Hepatocyte (in vitro differentiated cells): Measurements from ENCODE around the gene APAF1. TPM values are rescaled to one million over a fixed set of nuclear protein-coding genes. Genes with fewer than 3 reads are reported as not detected.

ENCODE experiments used
- DNase-seq: peaks from one replicate; pipeline ENCODE4 v3.0.0-alpha.2; 2016; ENCODE audit warnings: low spot score
- H2AFZ ChIP-seq: fragments of 200-600 bp; sonication (generic); 2 replicates; pipeline ENCODE4 v1.6.0; 2016; ENCODE audit warnings: antibody characterized with exemption, mild to moderate bottlenecking
- H3K27ac ChIP-seq: fragments of 200-600 bp; sonication (generic); 2 replicates; pipeline ENCODE4 v1.5.1; 2016; ENCODE audit warnings: mild to moderate bottlenecking
- H3K27me3 ChIP-seq: fragments of 200-600 bp; sonication (generic); 2 replicates; pipeline ENCODE4 v1.6.1; 2016
- H3K36me3 ChIP-seq: fragments of 200-600 bp; sonication (generic); replicated peaks from 2 replicates; pipeline ENCODE4 v1.5.1; 2016; ENCODE audit warnings: low read depth; ENCODE audit not compliant: insufficient read depth
- H3K4me1 ChIP-seq: fragments of 200-600 bp; sonication (generic); 2 replicates; pipeline ENCODE4 v1.5.1; 2016; ENCODE audit warnings: mild to moderate bottlenecking, moderate library complexity; ENCODE audit not compliant: insufficient read depth
- H3K4me2 ChIP-seq: fragments of 200-600 bp; sonication (generic); 2 replicates; pipeline ENCODE4 v1.6.0; 2016
- H3K4me3 ChIP-seq: fragments of 200-600 bp; sonication (generic); 2 replicates; pipeline ENCODE4 v1.5.1; 2016; ENCODE audit warnings: mild to moderate bottlenecking
- H3K79me2 ChIP-seq: fragments of 200-600 bp; sonication (generic); 2 replicates; pipeline ENCODE4 v1.6.0; 2017; ENCODE audit warnings: mild to moderate bottlenecking
- H3K9me2 ChIP-seq: fragments of 200-600 bp; sonication (generic); replicated peaks from 2 replicates; pipeline ENCODE4 v1.6.0; 2017; ENCODE audit warnings: mild to moderate bottlenecking; ENCODE audit not compliant: insufficient read depth
- H3K9me3 ChIP-seq: fragments of 200-600 bp; sonication (generic); 2 replicates; pipeline ENCODE4 v1.5.1; 2016; ENCODE audit warnings: low read depth, mild to moderate bottlenecking
- H4K20me1 ChIP-seq: fragments of 200-600 bp; sonication (generic); 2 replicates; pipeline ENCODE4 v1.6.0; 2016; ENCODE audit warnings: mild to moderate bottlenecking; ENCODE audit not compliant: insufficient read depth, poor library complexity, severe bottlenecking
- CTCF ChIP-seq: fragments of 200-600 bp; sonication (generic); IDR thresholded peaks from 2 replicates; pipeline ENCODE4 v1.5.1; 2016; ENCODE audit warnings: antibody characterized with exemption, mild to moderate bottlenecking; ENCODE audit not compliant: poor library complexity
- EZH2 ChIP-seq: fragments of 200-600 bp; sonication (generic); IDR thresholded peaks from 2 replicates; pipeline ENCODE4 v1.6.1; 2016; ENCODE audit warnings: antibody characterized with exemption, mild to moderate bottlenecking, borderline replicate concordance
- EZH2phosphoT487 ChIP-seq: fragments of 200-600 bp; sonication (generic); IDR thresholded peaks from one replicate; pipeline ENCODE4 v1.6.1; 2018; ENCODE audit warnings: antibody characterized with exemption, mild to moderate bottlenecking, low read depth, moderate library complexity; ENCODE audit not compliant: unreplicated experiment, severe bottlenecking
- WGBS: methylation state at CpG from one replicate; pipeline ENCODE4 v1.1.6; 2016; ENCODE audit warnings: low lambda C conversion rate; ENCODE audit errors: missing lambda C conversion rate; 5-methylcytosine and 5-hydroxymethylcytosine counted together
- polyA plus RNA-seq: library from polyadenylated mRNA; unstranded; fragments of >200 nt; fragmentation: Nextera tagmentation; extraction: Ambion mirVana; gene quantifications from 2 replicates; pipeline ENCODE4 v1.2.1, GENCODE V29; 2016
- total RNA-seq: library from RNA; depleted of rRNA; stranded (reverse); fragments of >200 nt; gene quantifications from 2 replicates; pipeline ENCODE4 v1.2.3, GENCODE V29; 2014

APAF1 gene
- total and polyA plus RNA-seq, 2 experiments from 2014 or later = 6.8 to 26.4 TPM

GRCh38 chr12:98679611-98680005, 34.5 kb downstream of the APAF1 start:
- H3K4me2 ChIP-seq = no peak overlapping the region
- 91% methylated on average over 13 of the region's 15 CpGs for WGBS
- no peaks in the 10 kb centered on the region for H3K79me2 ChIP-seq
- no peaks in the 10 kb centered on the region for H3K9me2 ChIP-seq
- H3K4me1 ChIP-seq = no peaks in the 10 kb centered on the region
- DNase-seq = no peak
- H2AFZ ChIP-seq = no peak overlapping the region
- H3K27me3 ChIP-seq = no peaks in the 10 kb centered on the region
- H3K36me3 ChIP-seq = no peaks in the 10 kb centered on the region
- no peaks in the 10 kb centered on the region for H4K20me1 ChIP-seq
- TF ChIP-seq EZH2phosphoT487 (no peak), EZH2 (no peak), CTCF (no peak)
- no peaks in the 10 kb centered on the region for H3K9me3 ChIP-seq
- no peak overlapping the region for H3K4me3 ChIP-seq
- H3K27ac ChIP-seq = no peak overlapping the region

GRCh38 chr12:98684199-98684598, 39.1 kb downstream of the APAF1 start:
- no peaks in the 10 kb centered on the region for H3K9me2 ChIP-seq
- H3K4me2 ChIP-seq = no peak overlapping the region
- no peak for TF ChIP-seq EZH2
- TF ChIP-seq EZH2phosphoT487 = no peak
- TF ChIP-seq CTCF = no peak
- DNase-seq = no peak
- no peaks in the 10 kb centered on the region for H3K27me3 ChIP-seq
- H4K20me1 ChIP-seq = no peaks in the 10 kb centered on the region
- no peak overlapping the region for H2AFZ ChIP-seq
- H3K9me3 ChIP-seq = no peaks in the 10 kb centered on the region
- H3K4me1 ChIP-seq = no peaks in the 10 kb centered on the region
- no peak overlapping the region for H3K4me3 ChIP-seq
- whole genome bisulfite sequencing = 88% methylated on average over 2 of the region's 2 CpGs
- H3K27ac ChIP-seq = no peak overlapping the region
- H3K36me3 ChIP-seq = no peaks in the 10 kb centered on the region
- no peaks in the 10 kb centered on the region for H3K79me2 ChIP-seq

- no peak overlapping the region for H2AFZ ChIP-seq
- H3K27ac ChIP-seq = no peak overlapping the region
- no peaks in the 10 kb centered on the region for H3K27me3 ChIP-seq
- H3K9me3 ChIP-seq = no peaks in the 10 kb centered on the region
- H3K4me2 ChIP-seq = no peak overlapping the region
- WGBS = 92% methylated on average over 2 of the region's 2 CpGs
- H3K36me3 ChIP-seq = no peaks in the 10 kb centered on the region
- no peak overlapping the region for H3K4me3 ChIP-seq
- H3K79me2 ChIP-seq = no peaks in the 10 kb centered on the region
- H3K4me1 ChIP-seq = no peaks in the 10 kb centered on the region
- no peaks in the 10 kb centered on the region for H4K20me1 ChIP-seq
- no peak for TF ChIP-seq CTCF
- TF ChIP-seq EZH2phosphoT487 = no peak
- TF ChIP-seq EZH2 = no peak
- no peak for DNase-seq
- H3K9me2 ChIP-seq = no peaks in the 10 kb centered on the region
Observed at GRCh38 chr12:98686603-98687002, 41.5 kb downstream of the APAF1 start.

GRCh38 chr12:98691351-98691750, 46.3 kb downstream of the APAF1 start:
- H3K27ac ChIP-seq = no peak overlapping the region

More at GRCh38 chr12:98691351-98691750, 46.3 kb downstream of the APAF1 start:
- H2AFZ ChIP-seq = no peak overlapping the region
- no peaks in the 10 kb centered on the region for H3K9me3 ChIP-seq
- H3K36me3 ChIP-seq = no peaks in the 10 kb centered on the region
- H4K20me1 ChIP-seq = no peaks in the 10 kb centered on the region
- no peaks in the 10 kb centered on the region for H3K9me2 ChIP-seq
- no peak for TF ChIP-seq EZH2phosphoT487
- TF ChIP-seq EZH2 = no peak
- no peak for TF ChIP-seq CTCF
- H3K27me3 ChIP-seq = no peaks in the 10 kb centered on the region
- no peak for DNase-seq
- H3K4me3 ChIP-seq = no peak overlapping the region
- H3K79me2 ChIP-seq = no peaks in the 10 kb centered on the region
- H3K4me1 ChIP-seq = no peaks in the 10 kb centered on the region
- H3K4me2 ChIP-seq = no peak overlapping the region
